GM23338 (cell line): ENCODE results near the gene NR3C1.

Experiments
- EZH2 ChIP-seq: fragments of 200-600 bp; sonication (generic); IDR thresholded peaks from one replicate; pipeline ENCODE4 v1.8.0; 2017; ENCODE audit warnings: antibody characterized with exemption, mild to moderate bottlenecking, low read depth; ENCODE audit not compliant: unreplicated experiment
- EZH2phosphoT487 ChIP-seq: fragments of 200-600 bp; sonication (generic); IDR thresholded peaks from one replicate; pipeline ENCODE4 v1.8.1; 2018; ENCODE audit warnings: antibody characterized with exemption; ENCODE audit not compliant: unreplicated experiment
- NANOG ChIP-seq: IDR thresholded peaks from 2 replicates; pipeline ENCODE4 v1.6.1; 2016; ENCODE audit warnings: antibody characterized with exemption, borderline replicate concordance
- TF ChIP-seq, protein P1 (sequence below), 2 experiments: fragments of 200-600 bp in 1 of 2; sonication (generic) in 1 of 2; conservative IDR thresholded peaks; 2 replicates each; pipeline versions ENCODE4 v1.5.1 to v1.6.1; 2016 to 2017; ENCODE audit warnings: antibody characterized with exemption in 2 of 2, low read depth in 2 of 2, mild to moderate bottlenecking in 2 of 2, moderate library complexity in 1 of 2

DNA sequence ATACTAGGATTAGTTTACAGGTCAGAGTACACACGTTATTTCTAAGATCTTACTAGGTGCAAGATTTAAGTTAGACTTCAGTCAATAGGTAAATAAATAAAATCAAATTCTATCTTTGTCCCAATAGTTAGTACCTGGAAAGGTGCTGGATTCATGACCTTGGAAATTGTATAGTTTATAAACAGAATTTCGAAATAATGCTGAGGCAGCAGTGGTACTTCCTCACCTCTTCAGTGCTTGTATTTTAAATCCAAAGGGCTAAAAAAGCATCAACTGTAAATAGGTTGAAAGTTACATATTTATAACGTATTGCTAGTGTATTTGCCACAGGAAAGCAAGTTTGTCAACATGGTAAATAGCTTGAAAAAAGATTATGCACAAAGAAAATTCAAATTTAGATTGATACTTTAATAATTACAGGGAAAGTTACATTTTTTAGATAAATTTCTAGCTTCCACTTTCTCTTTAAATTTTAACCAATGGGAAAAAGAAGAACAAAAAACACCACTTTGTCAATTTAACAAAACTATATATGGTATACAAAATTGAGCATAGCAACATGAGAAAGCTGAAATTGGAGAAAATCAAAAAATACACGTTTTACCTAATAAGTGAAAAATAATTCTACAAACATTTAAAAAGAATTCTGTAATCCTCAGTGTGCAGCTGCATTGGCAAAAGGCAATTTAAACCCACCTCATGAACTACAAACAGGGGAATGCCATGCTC is 46.5 kb downstream of the NR3C1 start:
- TF ChIP-seq NANOG (no peak), EZH2 (no peak), EZH2phosphoT487 (no peak)
- TF ChIP-seq, protein P1, sequence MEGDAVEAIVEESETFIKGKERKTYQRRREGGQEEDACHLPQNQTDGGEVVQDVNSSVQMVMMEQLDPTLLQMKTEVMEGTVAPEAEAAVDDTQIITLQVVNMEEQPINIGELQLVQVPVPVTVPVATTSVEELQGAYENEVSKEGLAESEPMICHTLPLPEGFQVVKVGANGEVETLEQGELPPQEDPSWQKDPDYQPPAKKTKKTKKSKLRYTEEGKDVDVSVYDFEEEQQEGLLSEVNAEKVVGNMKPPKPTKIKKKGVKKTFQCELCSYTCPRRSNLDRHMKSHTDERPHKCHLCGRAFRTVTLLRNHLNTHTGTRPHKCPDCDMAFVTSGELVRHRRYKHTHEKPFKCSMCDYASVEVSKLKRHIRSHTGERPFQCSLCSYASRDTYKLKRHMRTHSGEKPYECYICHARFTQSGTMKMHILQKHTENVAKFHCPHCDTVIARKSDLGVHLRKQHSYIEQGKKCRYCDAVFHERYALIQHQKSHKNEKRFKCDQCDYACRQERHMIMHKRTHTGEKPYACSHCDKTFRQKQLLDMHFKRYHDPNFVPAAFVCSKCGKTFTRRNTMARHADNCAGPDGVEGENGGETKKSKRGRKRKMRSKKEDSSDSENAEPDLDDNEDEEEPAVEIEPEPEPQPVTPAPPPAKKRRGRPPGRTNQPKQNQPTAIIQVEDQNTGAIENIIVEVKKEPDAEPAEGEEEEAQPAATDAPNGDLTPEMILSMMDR (conservative IDR thresholded peaks at IDR 0.05; ENCODE audit: low read depth in 2 of 2): no peak
